K562 (cell line): ENCODE results near the gene OR52A5. TPM values are rescaled to one million over a fixed set of nuclear protein-coding genes. Genes with fewer than 3 reads are reported as not detected.

Experiments used
- CEBPG ChIP-seq, 3 experiments: fragments of 200-800 bp in 1 of 3; sonication (Bioruptor generic) in 1 of 3; sonication (generic) in 1 of 3; formaldehyde crosslinking in 1 of 3; IDR thresholded peaks in 2 of 3; conservative IDR thresholded peaks in 1 of 3; 2 replicates each; pipeline versions ENCODE4 v1.6.1 to v1.8.0; 2016 to 2022; ENCODE audit warnings: missing compliant biosample characterization in 2 of 3, missing genetic modification characterization in 2 of 3, mild to moderate bottlenecking in 1 of 3, missing genetic modification reagents in 1 of 3
- DEAF1 ChIP-seq: fragments of 450-650 bp; formaldehyde crosslinking; IDR thresholded peaks from 2 replicates; pipeline ENCODE4 v1.4.0; 2020; ENCODE audit warnings: mild to moderate bottlenecking, moderate library complexity
- DIDO1 ChIP-seq: fragments of 450-650 bp; IDR thresholded peaks from 2 replicates; pipeline ENCODE4 v1.6.1; 2016; ENCODE audit warnings: low read depth, missing biosample characterization, missing genetic modification characterization
- DPF2 ChIP-seq: fragments of 450-650 bp; IDR thresholded peaks from 2 replicates; pipeline ENCODE4 v1.6.1; 2016
- EP300 ChIP-seq: IDR thresholded peaks from 2 replicates; pipeline ENCODE4 v1.6.1; 2012; ENCODE audit warnings: low read length, improper control_type of control experiment
- HDAC3 ChIP-seq: fragments of 450-650 bp; IDR thresholded peaks from 2 replicates; pipeline ENCODE4 v1.6.1; 2018; ENCODE audit warnings: borderline replicate concordance, mild to moderate bottlenecking, moderate library complexity; ENCODE audit not compliant: partially characterized antibody
- HMBOX1 ChIP-seq: sonication (generic); IDR thresholded peaks from 2 replicates; pipeline ENCODE4 v1.6.1; 2016
- HNRNPLL ChIP-seq: fragments of 200-400 bp; formaldehyde crosslinking; IDR thresholded peaks from 2 replicates; pipeline ENCODE4 v1.6.1; 2017; ENCODE audit warnings: low read length, low read depth, mild to moderate bottlenecking; ENCODE audit not compliant: poor library complexity, severe bottlenecking
- KLF10 ChIP-seq: fragments of 250-450 bp; sonication (Bioruptor Pico); IDR thresholded peaks from 2 replicates; pipeline ENCODE4 v1.6.1; 2021; ENCODE audit warnings: matching md5 sums
- L3MBTL2 ChIP-seq: fragments of 450-650 bp; IDR thresholded peaks from 2 replicates; pipeline ENCODE4 v1.6.1; 2016; ENCODE audit warnings: mild to moderate bottlenecking, moderate library complexity
- NCOA6 ChIP-seq: fragments of 450-650 bp; IDR thresholded peaks from 2 replicates; pipeline ENCODE4 v1.6.1; 2017; ENCODE audit warnings: mild to moderate bottlenecking
- NCOR1 ChIP-seq: fragments of 450-650 bp; IDR thresholded peaks from 2 replicates; pipeline ENCODE4 v1.6.1; 2016; ENCODE audit warnings: mild to moderate bottlenecking, moderate library complexity
- NR4A1 ChIP-seq, 2 experiments: fragments of 250-450 bp in 1 of 2; fragments of 450-650 bp in 1 of 2; sonication (Bioruptor Pico) in 1 of 2; IDR thresholded peaks; 2 replicates each; pipeline versions ENCODE4 v1.4.0 to v1.6.1; 2016 to 2020; ENCODE audit warnings: mild to moderate bottlenecking in 2 of 2, missing compliant biosample characterization in 1 of 2, missing genetic modification characterization in 1 of 2, moderate library complexity in 1 of 2
- OTX1 ChIP-seq: fragments of 450-650 bp; formaldehyde crosslinking; IDR thresholded peaks from 2 replicates; pipeline ENCODE4 v1.4.0; 2022; ENCODE audit warnings: mild to moderate bottlenecking
- PREB ChIP-seq: sonication (generic); formaldehyde crosslinking; IDR thresholded peaks from 2 replicates; pipeline ENCODE4 v1.8.1; 2023; ENCODE audit warnings: mild to moderate bottlenecking, missing genetic modification reagents
- SAFB2 ChIP-seq: fragments of 200-400 bp; formaldehyde crosslinking; IDR thresholded peaks from 2 replicates; pipeline ENCODE4 v1.6.1; 2018; ENCODE audit warnings: borderline replicate concordance, low read length, low read depth, moderate library complexity; ENCODE audit not compliant: severe bottlenecking
- SAP30 ChIP-seq: fragments of 200-600 bp; sonication (generic); IDR thresholded peaks from 2 replicates; pipeline ENCODE4 v1.6.1; 2012; ENCODE audit warnings: borderline replicate concordance, low read depth, mild to moderate bottlenecking, moderate library complexity, low read length, control low read depth, inconsistent platforms; ENCODE audit not compliant: insufficient read depth, poor library complexity, severe bottlenecking
- SMC3 ChIP-seq: conservative IDR thresholded peaks from 2 replicates; pipeline ENCODE4 v1.6.1; 2011; ENCODE audit warnings: low read depth, low read length, improper control_type of control experiment; ENCODE audit not compliant: insufficient read depth
- SREBF2 ChIP-seq: sonication (generic); formaldehyde crosslinking; IDR thresholded peaks from 2 replicates; pipeline ENCODE4 v1.4.0; 2020; ENCODE audit warnings: mild to moderate bottlenecking, missing genetic modification reagents
- TAF7 ChIP-seq: fragments of 450-650 bp; IDR thresholded peaks from 2 replicates; pipeline ENCODE4 v1.6.1; 2016; ENCODE audit warnings: missing genetic modification characterization, missing compliant biosample characterization
- TEAD1 ChIP-seq, 2 experiments: fragments of 450-650 bp in 1 of 2; sonication (generic) in 1 of 2; formaldehyde crosslinking; IDR thresholded peaks; 2 replicates each; pipeline versions ENCODE4 v1.4.0 to v1.8.0; 2020 to 2022; ENCODE audit warnings: mild to moderate bottlenecking in 2 of 2, missing genetic modification reagents in 1 of 2
- ZFP36 ChIP-seq: fragments of 150-350 bp; IDR thresholded peaks from 2 replicates; pipeline ENCODE4 v1.6.1; 2018; ENCODE audit warnings: low read length, low read depth; ENCODE audit not compliant: partially characterized antibody
- ZNF134 ChIP-seq: fragments of 250-450 bp; sonication (Bioruptor Pico); conservative IDR thresholded peaks from 2 replicates; pipeline ENCODE4 v1.4.0; 2020
- ZNF146 ChIP-seq: IDR thresholded peaks from one replicate; pipeline ENCODE4 v1.6.1; 2018; ENCODE audit warnings: missing compliant biosample characterization; ENCODE audit not compliant: unreplicated experiment
- ZNF224 ChIP-seq: sonication (generic); formaldehyde crosslinking; IDR thresholded peaks from 2 replicates; pipeline ENCODE4 v1.8.0; 2022; ENCODE audit warnings: mild to moderate bottlenecking, missing genetic modification reagents
- polyA plus RNA-seq, 8 experiments: library from polyadenylated mRNA; depleted of rRNA in 4 of 8; stranded (reverse) in 5 of 8; unstranded in 3 of 8; fragments of >200 nt; fragmentation: Nextera tagmentation in 2 of 8; fragmentation: Illumina TruSeq in 1 of 8; extraction: Ambion mirVana in 2 of 8; extraction: Trizol in 1 of 8; gene quantifications; 2 replicates each; pipeline versions ENCODE4 v1.2.1 to v1.2.3, GENCODE V29; 2011 to 2014; ENCODE audit warnings: inconsistent platforms in 1 of 8, missing spikeins in 1 of 8
- total RNA-seq, 7 experiments: library from RNA; depleted of rRNA in 6 of 7; stranded (reverse); fragments of >200 nt in 6 of 7; fragmentation: Illumina TruSeq in 2 of 7; extraction: Trizol in 2 of 7; gene quantifications; 2 replicates each; pipeline versions ENCODE4 v1.2.1 to v1.2.3, GENCODE V29; 2011 to 2021; ENCODE audit warnings: low replicate concordance in 1 of 7

OR52A5 gene
- total and polyA plus RNA-seq, 9 of the 15 experiments (the other 6 are each of a cell fraction or from before 2014, with no cell fraction given), result 0.04 to 1.1 (median 0.94) TPM; not detected in 6

GRCh38 chr11:5123802-5124521 lies 14.2 kb downstream of the OR52A5 start (continued):
- TF ChIP-seq NR4A1 (CRISPR knock-in tag; IDR thresholded peaks at IDR 0.05) (no peak), NR4A1 (tag; IDR thresholded peaks at IDR 0.05) (peak; percentile 39; the same call in 1 of the 2 replicates), SREBF2 (CRISPR knock-in tag) (no peak), DPF2 (0 out of 2 replicates have a peak, but pooled peaks have one; percentile 53), OTX1 (CRISPR knock-in tag) (no peak), EP300 (no peak), L3MBTL2 (no peak), ZNF224 (CRISPR knock-in tag) (no peak), HDAC3 (no peak), DEAF1 (CRISPR knock-in tag) (peak; percentile 97), ZFP36 (no peak), HMBOX1 (no peak), TAF7 (tag) (no peak), SMC3 (peak; percentile 85), SAFB2 (no peak), NCOA6 (no peak), PREB (CRISPR knock-in tag) (no peak), NCOR1 (no peak), TEAD1 (CRISPR knock-in tag; IDR thresholded peaks at IDR 0.05) (0 out of 4 replicates have a peak, but pooled peaks of 1 of the 2 experiments have one; percentile 27), ZNF134 (CRISPR knock-in tag) (no peak), ZNF146 (CRISPR knock-in tag) (no peak), SAP30 (no peak), DIDO1 (no peak), KLF10 (no peak), CEBPG (CRISPR knock-in tag; IDR thresholded peaks at IDR 0.05) (peak; percentile 59), CEBPG (tag; conservative IDR thresholded peaks at IDR 0.05 in 1 of 2, IDR thresholded peaks at IDR 0.05 in 1 of 2) (peak; percentile 56 to 81; a peak in 3 of 4 replicates), HNRNPLL (no peak)
